Measurements from ENCODE around the gene FCRL3.
"Not testable (repeated sequence)": the region's sequence is repeated elsewhere in the genome, so short reads cannot be mapped to it uniquely, and the experiment has no call there.

FCRL3 gene

GRCh38 chr1:157700732-157701131 lies at the start of gene FCRL3:
Gene FCRL3 (minus strand): TSS chr1:157700769. CDS start chr1:157700489, 280 bp downstream.
- ATAC-seq, result peak; percentile 78 to 83

GRCh38 chr1:157748262-157748817 lies 47.8 kb upstream of the FCRL3 start:
- ATAC-seq, result no peak

- peak; percentile 75 to 83 for ATAC-seq
Observed at GRCh38 chr1:157739229-157739901, 38.8 kb upstream of the FCRL3 start.

DNA sequence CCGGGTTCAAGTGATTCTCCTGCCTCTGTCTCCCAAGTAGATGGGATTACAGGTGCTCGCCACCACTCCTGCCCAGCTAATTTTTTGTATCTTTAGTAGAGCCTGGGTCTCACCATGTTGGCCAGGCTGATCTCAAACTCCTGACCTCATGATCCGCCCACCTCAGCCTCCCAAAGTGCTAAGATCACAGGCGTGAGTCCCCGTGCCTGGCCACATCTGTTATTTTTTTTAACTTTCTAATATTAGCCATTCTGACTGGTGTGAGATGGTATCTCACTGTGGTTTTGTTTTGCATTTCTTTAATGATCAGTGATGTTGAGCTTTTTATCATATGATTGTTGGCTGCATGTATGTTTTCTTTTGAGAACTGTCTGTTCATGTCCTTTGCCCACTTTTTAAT lies 35.4 kb upstream of the FCRL3 start:
- not testable (repeated sequence) for ATAC-seq

GRCh38 chr1:157734321-157734720 lies 33.8 kb upstream of the FCRL3 start:
- ATAC-seq, result no peak

- ATAC-seq, result peak; percentile 74 to 82
Observed at GRCh38 chr1:157732755-157733154, 32.2 kb upstream of the FCRL3 start.

- no peak for ATAC-seq
Observed at GRCh38 chr1:157725221-157725577, 24.6 kb upstream of the FCRL3 start.

DNA sequence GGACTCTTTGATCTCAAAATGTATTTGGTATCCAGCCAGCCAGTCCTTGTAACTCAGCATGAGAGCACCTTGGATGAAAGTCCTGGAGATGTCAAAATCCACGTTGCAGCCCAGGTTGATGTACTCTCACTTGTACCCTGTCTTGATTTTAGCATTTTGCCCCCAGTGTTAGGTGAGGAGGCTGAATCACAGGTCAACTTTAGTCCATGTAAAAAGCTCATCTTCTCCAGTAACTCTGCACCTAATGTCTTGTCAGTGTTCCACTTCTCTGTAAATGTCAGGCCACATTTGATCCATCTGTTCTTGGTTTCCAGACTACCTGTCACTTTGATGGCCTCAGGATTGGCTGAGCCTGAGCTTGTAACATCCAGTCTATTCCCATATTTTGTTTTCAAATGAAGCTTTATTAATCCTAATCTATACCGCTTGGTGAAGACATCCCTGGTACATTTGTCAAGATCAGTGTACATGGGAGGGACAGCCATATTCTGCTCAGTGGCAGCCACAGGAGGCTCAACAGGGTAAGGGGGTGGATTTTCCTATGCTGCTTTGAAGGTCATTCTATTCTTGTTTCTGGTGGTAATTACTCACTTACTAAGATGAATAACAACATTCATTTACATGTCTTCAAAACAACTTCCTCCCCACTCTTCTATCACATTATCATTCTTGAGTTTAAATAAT lies 24.1 kb upstream of the FCRL3 start:
- peak; percentile 81 to 83 for ATAC-seq

- peak; percentile 9 to 25 for ATAC-seq
Observed at GRCh38 chr1:157723157-157723556, 22.6 kb upstream of the FCRL3 start.

- no peak for ATAC-seq
Observed at GRCh38 chr1:157721985-157722384, 21.4 kb upstream of the FCRL3 start.

- no peak for ATAC-seq
Observed at GRCh38 chr1:157715736-157716135, 15.2 kb upstream of the FCRL3 start.

DNA sequence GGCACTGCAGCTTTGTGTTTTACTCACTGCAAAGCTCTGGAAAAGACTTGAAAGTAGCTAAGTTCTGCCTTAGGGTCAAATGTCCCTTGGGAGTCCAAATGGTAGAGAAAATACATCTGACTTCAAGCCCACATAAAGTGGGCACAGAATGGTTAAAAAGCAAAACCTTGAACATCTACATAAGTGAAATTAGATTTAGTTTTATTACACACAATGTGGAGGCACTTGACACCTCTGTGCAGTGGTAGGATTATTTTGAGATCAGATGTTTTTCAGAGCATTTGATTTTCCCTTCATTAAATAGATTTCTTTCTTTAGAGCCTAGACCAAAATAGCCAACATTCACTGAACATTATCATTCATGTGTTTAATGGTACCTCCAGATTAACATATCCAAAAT lies 11.2 kb upstream of the FCRL3 start:
- no peak for ATAC-seq

GRCh38 chr1:157704878-157705277 lies 4.3 kb upstream of the FCRL3 start:
- no peak for ATAC-seq

DNA sequence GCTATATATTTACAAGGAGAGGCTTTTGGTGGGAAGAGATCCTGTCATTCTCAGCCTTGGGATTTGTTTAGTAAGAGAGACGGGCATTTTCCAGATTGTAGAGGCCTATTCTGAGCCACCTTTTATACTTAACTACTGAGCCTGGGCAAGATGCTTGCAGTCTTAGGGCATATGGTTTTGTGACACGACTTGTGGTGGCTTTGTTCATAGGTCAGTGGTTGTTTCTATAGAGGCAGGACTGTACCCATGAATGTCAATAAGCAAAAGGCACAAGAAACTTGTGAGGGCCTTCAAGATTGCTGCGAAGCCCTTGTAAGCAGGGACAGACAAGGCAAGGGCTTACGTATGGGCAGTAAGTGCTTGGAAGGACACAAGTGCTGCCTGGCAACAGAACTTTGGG lies 3.4 kb upstream of the FCRL3 start:
- no peak for ATAC-seq

DNA sequence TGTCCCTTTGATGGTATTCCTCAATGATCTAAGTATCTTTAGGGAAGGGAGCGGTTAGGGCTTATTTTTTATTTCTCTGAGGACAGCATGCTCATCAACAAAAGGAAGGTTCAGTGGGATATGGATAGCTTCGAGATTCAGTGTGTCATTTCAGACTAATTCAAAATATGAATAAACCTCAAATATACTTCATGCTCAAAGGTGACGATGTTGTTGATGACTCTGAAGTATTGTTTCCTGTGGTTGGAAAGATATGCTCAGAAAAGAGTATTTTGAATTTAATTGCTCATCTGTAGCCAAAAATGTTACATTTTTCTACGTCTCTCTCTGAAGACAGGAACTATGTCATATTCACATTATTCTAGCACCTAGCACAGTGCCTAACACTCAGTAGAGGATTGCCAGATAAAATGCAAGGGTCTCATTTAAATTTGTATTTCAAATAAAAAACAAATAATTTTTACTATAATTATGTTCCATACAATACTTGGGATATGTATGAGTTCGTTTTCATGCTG lies 1.8 kb upstream of the FCRL3 start:
- peak; percentile 49 to 62 for ATAC-seq

GRCh38 chr1:157700305-157700704 lies 264 bp downstream of the FCRL3 start:
- peak in 1 of 2 donors; percentile 1 for ATAC-seq

- peak in 1 of 2 donors; percentile 27 for ATAC-seq
Observed at GRCh38 chr1:157697781-157698569, 2.6 kb downstream of the FCRL3 start.

- peak; percentile 54 to 66 for ATAC-seq
Observed at GRCh38 chr1:157696966-157697628, 3.5 kb downstream of the FCRL3 start.

GRCh38 chr1:157695417-157695816 lies 5.2 kb downstream of the FCRL3 start:
- peak; percentile 7 to 18 for ATAC-seq

DNA sequence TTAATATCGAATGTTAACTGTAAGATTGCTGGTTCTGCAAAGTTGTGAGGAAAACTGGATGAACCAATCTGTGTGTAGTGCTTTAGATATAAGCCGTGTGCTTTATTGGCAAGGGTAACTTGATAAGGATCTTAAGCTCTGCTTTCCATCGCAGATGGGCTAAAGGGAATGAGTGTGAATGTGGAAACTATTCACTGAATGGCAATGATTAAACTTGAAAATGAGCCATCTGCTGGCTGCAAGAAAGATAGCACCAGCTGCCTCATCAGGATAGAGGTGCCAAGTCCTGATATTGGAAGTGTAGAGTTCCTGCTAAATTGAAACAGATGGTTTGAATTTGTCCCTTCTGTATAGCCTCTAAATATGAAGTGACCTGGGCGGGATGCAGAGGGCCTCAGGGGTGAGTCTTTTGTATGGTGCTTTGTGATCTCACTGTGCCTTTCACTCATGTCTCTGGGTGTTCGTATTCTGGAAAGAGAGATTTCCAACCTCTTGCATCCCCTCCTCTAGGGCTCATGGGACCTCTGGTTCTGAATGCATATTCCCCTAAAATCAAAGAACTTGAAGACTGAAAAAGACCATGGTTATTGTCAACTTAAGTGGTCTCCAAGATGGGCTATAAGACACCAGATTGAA lies 9.2 kb downstream of the FCRL3 start:
- ATAC-seq, result peak in 1 of 2 donors; percentile 30

- ATAC-seq, result no peak
Observed at GRCh38 chr1:157682710-157683437, 17.7 kb downstream of the FCRL3 start.
